T-helper 1 cell (primary cell): ENCODE results near the gene OOSP4A.

Source experiments
- DNase-seq, 5 donors: peaks; one replicate each; pipeline ENCODE4 v3.0.0-alpha.2; 2012 to 2020
- total RNA-seq, 4 donors: gene quantifications; one replicate each; lab custom pipeline; 2026; lab: John Stamatoyannopoulos, UW

The OOSP4A gene
- 0 reads per million in 4 donors for total RNA-seq

DNA sequence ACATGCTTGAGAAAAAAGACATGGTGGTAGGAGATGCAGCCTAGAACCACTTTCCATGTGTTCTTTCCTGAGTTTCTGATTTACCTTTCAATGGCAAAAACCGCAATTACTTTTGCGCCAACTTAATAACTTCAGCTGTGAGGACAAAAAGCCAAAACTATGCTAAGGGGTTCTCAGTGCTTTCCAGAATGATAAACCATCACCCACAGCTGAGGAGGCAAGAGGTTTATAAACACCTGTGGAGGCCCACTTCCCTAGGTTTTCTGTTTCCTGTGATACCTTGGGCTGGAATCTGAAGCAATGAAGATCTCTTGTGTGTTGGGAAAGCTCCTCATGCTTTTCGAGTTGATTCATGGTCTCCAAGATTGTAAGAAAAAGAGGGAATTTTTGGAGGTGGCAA lies at the start of gene OOSP4A:
Gene OOSP4A (plus strand): TSS at position 301 of the 400 bp plus-strand sequence. CDS start 0 bp downstream, at position 301.
- DNase-seq, result no peak

DNA sequence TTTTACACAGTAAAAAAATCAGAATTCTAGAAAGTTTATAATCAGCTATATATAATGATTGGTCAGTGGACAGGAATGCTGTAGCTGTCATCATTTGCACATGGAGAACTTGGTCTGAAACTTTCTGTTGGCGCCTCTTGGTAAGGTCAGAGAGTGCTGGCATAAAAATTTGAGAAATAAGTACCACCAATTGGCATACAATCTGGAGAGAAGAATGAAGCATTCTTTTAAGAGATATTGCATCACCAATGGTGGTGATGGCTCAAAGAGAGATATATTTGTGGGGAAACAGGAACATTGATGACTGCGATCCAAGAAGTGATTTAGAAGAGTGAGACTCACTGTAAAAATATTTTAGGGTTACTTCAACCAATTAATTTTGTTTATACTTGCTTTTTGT lies 45.4 kb upstream of the OOSP4A start:
- no peak for DNase-seq

DNA sequence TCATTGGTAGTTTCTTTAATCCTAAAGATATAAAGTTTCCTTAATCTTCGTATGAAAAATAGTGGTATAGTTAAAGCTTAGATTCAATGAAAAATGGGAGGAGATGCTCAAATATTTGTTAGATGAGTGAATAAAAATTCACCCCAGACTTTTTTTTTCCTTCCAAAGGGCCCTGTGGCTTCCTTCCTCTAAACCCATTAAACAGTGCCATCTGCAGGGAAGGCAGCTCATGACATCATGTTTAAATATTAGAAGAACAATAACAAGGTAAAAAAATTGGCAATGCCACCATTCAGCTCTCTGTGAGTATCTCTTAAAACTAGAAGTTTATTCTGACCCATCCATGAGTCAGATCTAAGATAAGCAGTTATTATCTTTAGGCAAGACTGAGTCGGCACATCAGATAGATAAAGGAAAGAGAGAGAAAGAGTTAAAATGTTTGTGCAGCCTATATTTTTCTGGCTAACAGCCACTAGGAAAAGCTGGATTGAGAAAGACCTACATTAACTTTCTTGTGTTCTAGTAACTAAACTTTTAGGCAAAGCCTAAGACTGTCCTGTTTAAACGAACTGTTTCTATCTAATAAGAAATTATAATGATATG lies 44.7 kb upstream of the OOSP4A start:
- DNase-seq, result peak in 2 of 5 donors; percentile 1 to 30

DNA sequence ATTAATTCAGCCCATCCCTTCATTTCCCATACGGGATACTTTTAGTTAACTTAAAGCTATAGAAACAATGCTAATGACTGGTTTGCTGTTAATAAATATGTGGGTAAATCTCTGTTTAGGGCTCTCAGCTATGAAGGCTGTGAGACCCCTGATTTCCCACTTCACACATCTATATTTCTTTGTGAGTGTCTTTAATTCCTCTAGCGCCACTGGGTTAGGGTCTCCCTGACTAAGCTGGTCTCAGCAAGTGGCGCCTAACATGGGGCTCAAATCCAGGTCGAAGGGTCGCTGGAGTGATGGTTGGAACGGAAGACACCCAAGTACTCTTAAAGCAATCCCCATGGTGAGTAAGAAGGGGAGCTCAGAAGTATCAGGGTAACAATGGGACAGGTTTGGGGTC lies 40.0 kb upstream of the OOSP4A start:
- DNase-seq, result no peak

DNA sequence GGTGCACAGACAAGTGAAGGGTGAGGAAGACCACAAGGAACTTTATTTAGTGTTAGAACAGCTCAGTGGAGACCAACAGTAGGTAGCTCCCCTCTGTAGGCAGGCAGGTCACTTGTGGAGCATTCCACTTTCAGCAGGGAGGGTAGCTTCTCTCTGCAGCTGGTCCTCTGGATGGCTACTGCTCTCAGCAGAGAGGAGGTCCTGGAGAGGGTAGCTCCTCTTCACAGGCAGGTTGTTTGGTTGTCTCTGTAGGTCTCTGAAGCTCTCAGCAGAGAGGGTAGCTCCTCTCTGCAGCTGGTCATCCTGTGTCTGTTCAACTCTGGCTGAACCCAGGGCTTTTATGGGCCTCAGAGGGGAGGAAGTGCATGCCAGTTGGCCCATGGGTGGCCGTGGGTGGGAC lies 32.1 kb upstream of the OOSP4A start:
- no peak for DNase-seq

DNA sequence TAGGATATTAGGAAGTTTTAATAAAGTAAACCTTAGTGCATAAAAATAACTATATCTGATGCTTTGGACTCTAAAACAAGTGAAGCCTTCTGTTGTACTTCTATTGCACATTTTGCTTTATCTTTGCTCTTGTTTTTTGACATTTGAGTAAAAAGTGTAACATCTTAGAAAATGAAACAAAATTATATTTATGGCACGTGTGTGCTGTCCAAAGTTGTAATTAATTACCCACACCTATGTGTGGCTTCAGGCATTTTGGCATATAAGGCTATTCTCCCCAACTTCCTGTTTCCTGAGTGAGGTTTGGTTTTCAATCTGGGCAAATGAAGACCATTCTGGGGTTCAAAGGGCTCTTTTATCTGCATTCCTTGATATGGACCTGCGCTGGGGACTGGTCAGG lies 25.7 kb upstream of the OOSP4A start, which contains the start of gene OOSP1:
Gene OOSP1 (plus strand): TSS at position 301 of the 400 bp plus-strand sequence. CDS start 23 bp downstream, at position 324.
- DNase-seq, result no peak

DNA sequence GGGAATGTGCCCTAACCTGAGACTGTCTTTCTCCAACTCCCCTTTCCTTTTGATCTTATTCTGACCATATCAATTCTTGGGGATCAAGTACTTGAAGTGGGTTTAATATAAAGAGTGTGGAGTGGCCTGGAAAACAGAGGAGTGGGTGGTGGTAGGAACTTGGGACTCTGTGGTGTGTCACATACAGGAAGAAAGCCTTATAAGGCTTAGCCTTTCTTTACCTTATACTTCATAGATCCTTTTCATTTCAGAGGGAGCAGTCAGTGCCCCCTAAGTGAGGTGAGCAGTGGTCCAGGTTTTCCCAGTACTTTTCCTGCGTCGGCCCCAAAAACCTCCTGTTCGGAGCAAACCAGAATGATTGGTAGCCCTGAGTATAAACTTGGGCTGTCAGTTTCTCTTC lies 25.1 kb upstream of the OOSP4A start:
- DNase-seq, result no peak

DNA sequence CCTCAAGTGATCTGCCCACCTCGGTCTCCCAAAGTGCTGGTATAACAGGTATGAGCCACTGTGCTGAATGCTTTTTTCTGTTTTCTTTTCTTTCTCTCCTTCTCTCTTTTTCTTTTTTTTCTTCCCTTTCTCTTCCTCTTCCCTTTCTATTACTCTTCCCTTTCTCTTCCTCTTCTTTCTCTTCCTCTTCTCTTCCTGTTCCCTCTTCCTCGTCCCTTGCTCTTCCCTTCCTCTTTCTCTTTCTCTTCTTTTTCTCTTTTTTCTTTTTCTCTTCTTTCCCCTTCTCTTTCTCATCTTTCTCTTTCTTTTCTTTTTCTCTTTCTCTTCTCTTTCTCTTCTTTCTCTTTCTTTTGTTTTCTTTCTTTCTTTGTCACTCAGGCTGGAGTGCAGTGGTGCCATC lies 24.4 kb upstream of the OOSP4A start:
- no peak for DNase-seq

DNA sequence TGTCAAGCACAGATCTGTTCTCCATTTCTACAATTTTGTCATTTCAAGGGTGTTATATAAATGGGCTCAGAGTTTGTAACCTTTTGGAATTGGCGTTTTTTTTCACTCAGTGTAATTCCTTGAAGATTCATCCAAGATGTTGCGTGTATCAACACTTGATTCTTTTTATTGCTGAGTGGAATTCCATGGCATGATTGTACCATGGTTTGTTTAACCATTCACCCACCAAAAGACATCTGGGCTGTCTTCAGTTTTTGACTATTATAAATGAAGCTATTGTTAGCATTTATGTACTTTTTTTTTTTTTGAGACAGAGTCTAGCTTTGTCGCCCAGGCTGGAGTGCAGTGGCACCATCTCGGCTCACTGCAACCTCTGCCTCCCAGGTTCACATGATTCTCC lies 22.7 kb upstream of the OOSP4A start:
- no peak for DNase-seq

DNA sequence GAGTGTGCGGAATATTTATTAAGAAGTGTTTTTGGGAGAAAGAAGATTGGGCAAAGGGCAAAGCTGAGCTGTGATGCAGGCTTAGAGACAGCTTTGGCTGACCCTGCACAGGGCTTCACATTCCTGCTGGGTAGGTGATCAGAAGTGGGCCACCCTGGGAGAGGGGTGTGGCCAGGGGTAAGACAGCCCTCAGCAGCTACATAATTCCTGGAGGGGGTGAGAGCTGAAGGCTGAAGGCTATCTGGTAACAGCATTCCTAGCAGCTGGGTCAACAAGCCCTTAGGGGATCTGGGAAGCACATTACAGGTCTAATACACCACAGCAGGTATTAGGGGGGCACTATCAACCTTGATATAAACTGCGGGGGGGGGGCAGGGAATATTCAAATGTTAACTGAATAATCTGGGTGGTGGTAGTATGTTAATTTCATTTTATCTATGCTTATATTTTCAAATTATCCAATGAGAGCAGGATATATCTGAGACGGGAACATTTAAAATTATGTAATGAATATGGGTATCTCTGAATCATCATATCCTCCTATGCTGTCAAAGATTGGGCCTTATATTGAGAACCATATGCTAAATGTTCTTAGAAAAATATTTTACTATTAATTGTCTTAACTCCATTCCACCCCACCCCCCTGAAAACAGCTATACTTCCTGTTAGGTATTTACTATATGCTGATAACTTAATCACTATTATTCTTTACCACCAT lies 19.7 kb upstream of the OOSP4A start:
- DNase-seq, result no peak

DNA sequence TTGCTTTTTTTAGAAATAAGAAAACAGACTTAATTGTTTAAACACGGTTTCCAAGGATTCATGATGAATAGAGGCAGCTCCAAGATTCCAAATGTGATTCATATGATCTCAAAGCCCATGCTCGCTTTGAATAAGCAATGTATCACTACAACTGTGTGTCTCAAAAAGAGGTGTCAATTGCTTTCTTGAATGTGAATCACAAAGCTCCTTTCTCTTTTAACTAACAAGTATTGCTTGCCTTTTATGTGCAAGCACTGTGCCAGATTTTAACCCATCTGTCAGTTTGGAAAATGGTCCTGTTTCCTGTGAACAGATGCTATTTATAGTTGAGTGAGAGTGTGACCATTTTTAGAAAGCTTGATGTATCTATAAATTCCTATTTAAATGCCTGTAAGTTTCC lies 19.1 kb upstream of the OOSP4A start:
- DNase-seq, result no peak

DNA sequence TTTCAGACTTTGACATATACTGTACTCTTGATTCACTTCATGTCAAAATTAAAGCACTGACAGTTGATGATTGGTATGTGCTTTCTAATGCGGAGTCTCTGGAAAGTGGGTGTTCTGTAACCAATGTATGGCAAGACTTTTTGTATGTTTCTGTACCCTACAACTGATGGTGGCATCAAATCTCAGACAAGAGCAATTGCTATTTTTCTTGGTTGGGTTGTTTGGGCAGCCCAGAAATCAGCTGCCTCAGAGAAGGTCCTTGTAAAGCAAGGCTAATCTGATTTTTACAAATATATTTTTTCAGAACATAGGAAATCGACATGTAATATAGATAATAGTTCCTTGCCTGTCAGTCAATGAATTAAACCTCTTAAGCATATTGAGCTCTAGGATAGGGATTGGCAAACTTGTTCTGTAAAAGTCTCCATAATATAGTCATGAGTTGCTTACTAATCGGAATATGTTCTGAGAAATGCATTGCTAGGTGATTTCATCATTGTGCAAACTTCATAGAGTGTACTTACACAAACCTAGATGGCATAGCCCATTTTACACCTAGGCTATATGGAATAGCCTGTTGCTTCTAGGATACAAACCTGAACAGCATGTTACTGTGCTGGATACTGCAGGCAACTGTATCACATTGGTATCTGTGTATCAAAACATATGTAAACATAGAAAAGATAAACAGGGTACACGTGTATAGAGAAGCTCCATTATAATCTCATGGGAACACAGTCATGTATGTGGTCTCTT lies 10.2 kb upstream of the OOSP4A start:
- DNase-seq, result no peak

DNA sequence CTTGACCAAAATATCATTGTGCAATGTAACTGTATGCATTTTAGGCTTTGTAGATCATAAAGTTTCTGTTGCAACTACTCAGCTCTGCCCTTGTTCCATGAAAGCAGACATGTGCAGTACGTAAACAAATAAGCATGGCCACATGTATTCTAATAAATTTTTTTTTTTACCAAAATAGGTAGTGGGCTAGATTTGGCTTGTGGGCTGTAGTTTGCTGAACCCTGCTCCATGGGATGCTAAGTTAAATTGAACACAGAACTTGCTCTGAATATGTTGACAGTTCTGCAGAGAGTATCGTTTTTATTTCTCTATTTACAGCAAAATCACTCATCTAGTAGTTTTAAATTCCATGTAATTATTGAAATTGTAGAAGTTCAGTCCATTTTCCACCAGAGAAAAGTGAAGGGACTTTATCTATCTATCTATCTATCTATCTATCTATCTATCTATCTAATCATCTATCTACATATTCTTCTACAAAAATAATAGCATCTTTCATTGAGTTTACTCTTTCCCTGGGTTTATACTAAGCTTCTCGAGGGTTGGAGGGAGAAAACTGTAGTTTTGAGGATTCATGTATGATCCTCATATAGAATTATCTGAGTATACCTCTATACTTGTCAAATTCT lies 9.5 kb upstream of the OOSP4A start:
- no peak for DNase-seq

DNA sequence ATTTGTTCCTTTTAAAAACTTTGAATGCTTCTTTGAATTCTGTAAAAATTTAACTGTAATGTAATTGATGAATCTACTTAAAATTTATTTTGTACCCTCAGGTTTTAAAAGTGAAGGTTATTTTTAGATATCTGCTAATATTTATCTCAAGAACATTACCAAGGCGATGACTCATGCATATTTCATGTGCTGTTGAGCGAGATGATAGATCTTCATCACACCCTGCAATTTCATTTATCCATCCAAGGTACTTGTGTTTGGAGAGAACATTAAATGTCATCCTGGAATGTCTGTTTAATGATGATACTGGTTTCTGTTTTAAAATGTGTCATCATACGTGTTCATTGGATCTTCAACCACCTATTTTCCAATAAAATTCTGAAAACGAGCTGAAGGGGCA lies 6.7 kb upstream of the OOSP4A start:
- no peak for DNase-seq

DNA sequence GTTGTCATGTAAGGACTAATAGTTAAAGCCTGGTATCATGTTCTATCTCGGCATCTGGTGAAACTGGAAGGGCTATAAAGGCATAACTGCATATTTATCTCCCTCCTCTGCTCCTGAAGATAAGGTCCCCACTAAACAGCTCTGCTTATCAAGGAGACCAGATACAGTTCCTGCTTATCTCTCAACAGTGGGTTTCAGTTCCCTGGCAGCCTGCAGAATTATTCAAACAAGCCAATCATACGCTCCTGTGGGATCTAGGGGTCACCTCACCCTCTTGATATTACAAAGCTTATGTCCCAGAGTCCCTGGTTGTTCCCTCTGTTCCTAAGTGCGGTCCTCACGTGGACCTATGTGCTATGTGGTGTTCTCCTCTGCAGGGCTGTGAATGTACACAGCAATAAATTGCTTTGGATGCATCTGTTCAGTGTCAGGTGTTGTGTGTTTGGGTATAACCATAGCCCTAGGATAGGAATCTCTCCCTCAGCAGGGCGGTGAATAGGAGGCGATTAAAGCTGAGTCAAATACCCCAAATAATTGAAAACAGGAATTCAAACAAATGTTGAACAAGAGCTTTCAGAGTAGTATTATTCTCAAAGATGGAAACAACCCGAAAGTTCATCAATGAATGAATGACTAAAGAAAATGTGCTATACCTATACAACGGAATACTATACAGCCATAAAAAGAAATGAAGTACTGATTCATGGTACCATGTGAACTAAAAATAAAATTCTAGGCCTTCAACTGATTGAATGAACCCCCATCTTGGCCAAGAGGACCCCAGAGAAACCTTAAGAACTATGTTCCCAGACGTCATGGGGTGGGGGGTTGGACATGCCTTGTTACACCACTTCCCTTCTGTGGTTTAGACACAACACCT lies 3.1 kb upstream of the OOSP4A start:
- DNase-seq, result no peak

DNA sequence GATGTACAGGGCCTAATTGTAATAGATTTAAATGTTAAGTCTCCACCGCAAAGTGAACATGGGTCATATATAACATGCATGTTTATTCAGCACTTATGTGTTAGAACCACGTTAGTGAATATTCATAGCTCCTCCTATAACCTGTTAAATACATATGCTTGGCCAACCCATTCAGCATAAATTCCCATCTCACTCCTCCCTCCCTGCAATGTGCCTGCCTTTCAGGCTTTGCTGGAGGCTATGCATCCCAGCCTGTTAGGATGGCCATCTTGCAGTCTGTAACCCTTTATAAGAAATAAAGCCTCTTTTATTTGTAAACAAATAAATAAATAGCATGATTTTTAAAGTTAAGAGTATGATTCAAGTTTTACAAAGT lies 1.7 kb upstream of the OOSP4A start:
- DNase-seq, result no peak

DNA sequence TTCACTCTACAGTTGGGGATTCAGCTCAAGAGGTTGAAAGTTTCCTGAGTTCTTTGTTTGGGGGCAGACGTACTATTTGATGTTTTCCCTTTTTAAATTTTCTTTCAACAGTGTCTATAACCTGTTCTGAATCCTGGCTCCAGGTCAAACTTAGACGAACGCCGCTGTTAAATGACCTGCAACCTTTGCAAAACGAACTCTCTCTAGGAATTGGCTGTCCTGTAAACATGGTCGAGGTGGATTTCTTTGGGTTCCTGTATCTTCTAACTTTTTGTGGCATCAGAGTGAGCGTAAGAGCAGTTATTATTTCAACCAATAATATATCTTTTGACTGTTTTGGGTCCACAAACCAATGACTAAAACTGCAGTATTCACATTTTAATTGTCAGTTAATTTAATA lies 1.6 kb downstream of the OOSP4A start:
- DNase-seq, result no peak

DNA sequence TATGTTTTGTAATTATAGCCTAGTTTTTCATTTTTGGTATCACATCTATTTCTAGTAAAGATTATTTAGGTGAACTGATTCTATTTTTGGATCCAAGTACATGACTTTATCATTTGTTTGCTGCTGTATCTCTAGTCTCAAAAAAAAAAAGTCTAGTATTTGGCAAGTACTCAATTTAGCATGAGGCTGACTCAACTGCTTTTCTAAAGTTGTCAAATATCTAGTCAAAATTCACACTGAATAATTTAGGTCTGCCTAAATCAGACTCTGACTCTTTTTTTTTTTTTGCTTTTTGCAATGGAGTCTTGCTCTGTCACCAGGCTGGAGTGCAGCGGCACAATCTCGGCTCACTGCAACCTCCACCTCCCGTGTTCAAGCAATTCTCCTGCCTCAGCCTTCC lies 2.4 kb downstream of the OOSP4A start:
- DNase-seq, result no peak

DNA sequence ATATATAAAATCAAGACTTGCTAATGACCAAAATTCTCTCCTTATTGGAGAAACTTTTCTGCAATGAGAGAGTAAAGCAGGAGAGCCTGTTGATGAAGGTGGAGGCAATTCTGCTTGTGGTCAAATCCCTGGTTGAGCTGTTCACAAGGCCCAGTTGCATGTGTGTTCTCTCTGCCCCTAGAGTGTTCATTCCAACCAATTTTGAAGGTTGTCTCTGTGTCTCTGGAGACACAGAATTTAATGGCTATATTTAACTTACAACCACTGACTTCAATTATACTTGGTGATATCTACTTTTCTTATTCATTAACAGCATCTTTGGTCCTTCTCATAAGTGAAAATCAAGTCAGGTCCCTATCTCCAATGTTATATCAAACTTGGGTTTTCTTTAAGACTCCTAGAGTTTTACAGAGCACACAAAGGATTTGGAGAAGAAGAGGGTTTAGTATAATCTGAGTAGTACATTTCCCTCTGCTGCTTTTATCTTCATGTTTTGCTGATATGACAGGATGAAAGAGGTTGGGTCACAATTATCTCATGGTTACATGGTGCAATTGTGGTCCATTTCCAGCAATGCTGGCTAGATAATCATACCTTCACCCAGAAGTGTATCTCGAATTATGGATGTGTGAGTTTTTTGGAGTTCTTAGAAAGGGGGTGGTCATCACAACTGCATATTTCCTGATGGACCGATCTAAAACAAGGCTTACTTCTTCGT lies 4.0 kb downstream of the OOSP4A start:
- DNase-seq, result no peak

DNA sequence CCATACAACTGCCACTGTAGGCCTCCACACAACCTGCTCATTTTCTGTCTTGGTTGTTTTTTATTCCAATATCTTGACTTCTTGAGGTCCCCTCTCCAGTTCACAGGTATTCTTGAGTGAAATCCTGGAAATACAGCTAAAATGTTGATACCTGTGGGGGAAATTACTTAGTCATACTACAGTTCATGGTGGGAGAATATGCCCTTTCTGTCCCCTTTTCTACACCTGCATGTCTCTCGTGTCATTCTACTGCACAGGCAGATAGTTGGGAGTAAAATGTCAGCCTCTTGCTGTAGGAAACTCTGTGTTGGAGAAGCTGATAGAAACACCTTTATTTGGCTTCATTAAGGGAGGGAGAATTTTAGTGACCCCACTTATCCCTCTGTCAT lies 4.6 kb downstream of the OOSP4A start:
- DNase-seq, result no peak

DNA sequence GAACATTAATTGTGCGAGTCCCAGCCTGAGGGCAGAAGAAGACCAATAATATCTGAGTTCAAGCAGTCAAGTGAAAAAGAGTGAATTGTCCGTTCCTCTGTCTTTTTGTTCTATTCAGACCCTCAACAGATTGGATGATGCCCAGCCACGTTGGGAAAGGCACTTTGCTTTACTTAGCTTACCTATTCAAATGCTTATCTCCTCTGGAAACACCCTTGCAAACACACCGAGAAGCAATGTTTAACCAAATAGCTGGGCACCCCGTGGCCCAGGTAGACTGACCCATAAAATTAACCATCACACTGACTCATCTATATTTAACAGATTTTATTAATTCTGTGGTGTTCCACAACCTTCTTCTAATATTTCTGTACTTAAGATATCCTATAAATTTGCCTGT lies 9.3 kb downstream of the OOSP4A start:
- no peak for DNase-seq
